ENCODE data around the gene KRTAP12-1.

DNA sequence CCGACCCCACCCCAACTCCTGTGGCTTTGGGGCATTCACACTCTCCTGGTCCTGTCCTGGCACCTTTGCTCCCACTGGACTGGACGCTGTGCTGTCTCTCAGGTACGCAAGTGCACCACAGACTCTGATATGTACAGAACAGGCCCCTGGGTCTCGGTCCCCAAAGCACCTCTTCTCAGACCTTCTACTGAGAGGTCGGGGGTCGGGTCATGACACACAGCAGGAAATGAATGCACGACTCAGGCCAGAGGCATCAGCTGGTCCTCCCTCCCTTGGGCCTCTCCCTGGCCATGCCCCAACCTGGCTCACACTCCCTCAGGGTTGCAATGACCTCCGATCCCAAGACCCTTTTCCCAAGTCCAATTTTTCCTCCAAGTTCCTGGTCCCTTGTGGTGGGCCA, 13.2 kb upstream of the KRTAP12-1 start:
- TF ChIP-seq ATF3 (IDR thresholded peaks at IDR 0.05; ENCODE audit: insufficient read depth, low read depth, low read length) (no peak), CTCF (IDR thresholded peaks at IDR 0.05; ENCODE audit: control extremely low read depth in 1 of 3, insufficient read depth in 1 of 3, low read depth in 1 of 3, low read length in 3 of 3) (no peak), YY1 (IDR thresholded peaks at IDR 0.05; ENCODE audit: low read depth, low read length) (no peak), TAF7 (optimal IDR thresholded peaks at IDR 0.05; ENCODE audit: borderline replicate concordance, low read depth, low read length) (no peak), ASH2L (IDR thresholded peaks at IDR 0.05; ENCODE audit: low read length) (no peak), POLR2A (IDR thresholded peaks at IDR 0.05; ENCODE audit: control extremely low read depth in 1 of 2, low read depth in 2 of 2, low read length in 2 of 2) (no peak)
- TF ChIP-seq, protein P1, sequence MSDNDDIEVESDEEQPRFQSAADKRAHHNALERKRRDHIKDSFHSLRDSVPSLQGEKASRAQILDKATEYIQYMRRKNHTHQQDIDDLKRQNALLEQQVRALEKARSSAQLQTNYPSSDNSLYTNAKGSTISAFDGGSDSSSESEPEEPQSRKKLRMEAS (IDR thresholded peaks at IDR 0.05) = no peak

Data from H1 (cell line).